ENCODE data around the gene RPL10.

Gene RPL10

DNA sequence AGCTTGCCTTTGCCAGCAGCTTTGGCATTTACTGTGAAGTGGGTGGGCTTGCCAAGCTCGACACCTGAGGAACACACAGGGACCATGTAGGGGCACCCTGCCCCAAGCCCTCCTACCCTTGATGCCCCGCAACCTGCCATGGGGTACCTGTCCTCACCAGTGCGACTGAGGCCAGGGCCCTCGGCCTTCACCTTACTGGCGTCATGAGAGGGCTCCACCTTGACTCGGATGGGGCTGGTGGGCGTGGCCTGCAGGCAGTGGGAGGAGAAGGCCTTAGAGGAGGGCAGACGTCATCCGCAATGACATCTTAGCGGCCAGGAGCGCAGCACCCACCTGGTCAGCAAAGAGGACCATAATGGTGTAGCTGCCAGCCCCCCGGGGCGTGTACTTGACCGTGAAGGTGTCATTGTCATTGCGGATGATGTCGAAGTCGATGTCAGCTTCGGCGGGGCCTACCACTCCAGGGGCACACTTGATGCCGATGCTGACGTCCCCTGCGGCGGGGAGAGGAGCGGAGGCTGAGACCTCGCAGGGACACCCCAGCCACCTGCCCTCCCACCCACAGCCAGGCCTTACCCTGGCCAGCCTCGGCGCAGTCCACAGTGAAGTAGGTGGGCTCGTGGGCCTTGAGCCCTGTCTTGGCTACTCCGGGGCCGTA, 36.0 kb upstream of the RPL10 start:
- no peak for DNase-seq

DNA sequence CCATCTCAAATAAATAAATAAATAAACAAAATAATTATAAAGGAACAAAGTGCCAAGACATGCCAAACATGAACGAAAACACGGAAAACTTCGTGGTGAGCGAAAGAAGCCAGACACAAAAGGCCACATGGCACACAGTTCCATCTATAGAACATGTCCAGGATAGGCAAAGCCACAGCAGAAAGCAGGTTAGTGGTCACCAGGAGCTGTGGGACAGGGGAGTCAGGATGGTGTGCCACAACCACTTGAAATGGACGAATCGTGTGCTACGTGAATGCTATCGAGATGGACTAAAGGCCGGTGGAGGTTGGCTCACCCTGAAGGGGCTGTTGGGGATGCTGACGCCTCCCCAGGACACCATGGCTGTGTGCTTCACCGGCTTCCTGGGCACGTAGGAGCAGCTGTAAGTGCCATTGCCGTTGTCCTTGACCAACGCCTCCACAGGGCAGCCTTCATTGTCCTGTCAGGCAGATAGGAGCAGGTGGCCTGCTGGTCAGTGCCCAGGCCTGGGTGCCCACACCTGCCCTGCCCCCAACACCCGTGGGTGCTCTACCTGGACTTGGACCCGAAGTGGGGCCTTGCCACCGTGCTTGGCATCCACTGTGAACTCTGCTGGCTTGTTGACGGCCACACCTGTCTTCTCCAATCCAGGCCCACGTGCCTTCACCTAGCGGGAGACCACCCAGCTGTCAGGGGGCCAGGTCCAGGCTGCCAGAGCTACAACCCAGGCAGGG, 34.3 kb upstream of the RPL10 start:
- DNase-seq: no peak

- no peak for DNase-seq
These were observed 33.1 kb upstream of the RPL10 start for GRCh38 chrX:154365052-154365600.

DNA sequence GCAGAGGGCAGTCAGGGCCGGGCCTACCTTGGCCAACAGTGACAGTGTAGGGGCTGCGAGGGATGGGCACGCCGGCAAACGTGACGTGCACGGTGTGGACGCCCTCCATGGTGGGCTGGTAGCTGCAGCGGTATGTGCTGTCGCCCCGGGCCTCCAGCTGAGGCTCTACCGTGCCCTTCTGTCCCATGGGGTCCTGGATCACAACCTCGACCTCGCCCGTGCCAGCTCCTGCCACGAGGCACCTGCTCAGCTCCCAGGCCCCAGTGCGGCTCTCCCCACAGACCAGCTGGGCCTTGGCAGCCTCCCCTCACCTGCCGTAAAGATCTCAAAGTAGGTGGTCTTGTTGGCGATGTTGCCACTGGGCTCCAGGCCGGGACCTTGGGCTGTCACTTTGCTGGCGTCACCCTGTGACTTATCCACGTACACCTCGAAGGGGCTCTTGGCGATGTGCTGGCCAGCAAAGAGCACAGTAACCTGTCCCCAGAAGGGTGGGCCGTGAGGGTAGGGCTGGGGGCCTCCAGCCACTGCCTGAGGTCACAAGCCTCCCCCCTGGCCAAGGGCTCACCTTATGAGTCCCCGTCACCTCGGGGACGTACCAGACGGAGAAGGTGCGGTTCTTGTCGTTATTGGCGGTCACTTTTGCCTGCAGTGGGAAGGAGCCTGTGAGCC, 32.0 kb upstream of the RPL10 start:
- no peak for DNase-seq

GRCh38 chrX:154366666-154367055, 31.5 kb upstream of the RPL10 start:
- DNase-seq: no peak

- DNase-seq: no peak
These were observed 30.5 kb upstream of the RPL10 start for GRCh38 chrX:154367474-154368308.

DNA sequence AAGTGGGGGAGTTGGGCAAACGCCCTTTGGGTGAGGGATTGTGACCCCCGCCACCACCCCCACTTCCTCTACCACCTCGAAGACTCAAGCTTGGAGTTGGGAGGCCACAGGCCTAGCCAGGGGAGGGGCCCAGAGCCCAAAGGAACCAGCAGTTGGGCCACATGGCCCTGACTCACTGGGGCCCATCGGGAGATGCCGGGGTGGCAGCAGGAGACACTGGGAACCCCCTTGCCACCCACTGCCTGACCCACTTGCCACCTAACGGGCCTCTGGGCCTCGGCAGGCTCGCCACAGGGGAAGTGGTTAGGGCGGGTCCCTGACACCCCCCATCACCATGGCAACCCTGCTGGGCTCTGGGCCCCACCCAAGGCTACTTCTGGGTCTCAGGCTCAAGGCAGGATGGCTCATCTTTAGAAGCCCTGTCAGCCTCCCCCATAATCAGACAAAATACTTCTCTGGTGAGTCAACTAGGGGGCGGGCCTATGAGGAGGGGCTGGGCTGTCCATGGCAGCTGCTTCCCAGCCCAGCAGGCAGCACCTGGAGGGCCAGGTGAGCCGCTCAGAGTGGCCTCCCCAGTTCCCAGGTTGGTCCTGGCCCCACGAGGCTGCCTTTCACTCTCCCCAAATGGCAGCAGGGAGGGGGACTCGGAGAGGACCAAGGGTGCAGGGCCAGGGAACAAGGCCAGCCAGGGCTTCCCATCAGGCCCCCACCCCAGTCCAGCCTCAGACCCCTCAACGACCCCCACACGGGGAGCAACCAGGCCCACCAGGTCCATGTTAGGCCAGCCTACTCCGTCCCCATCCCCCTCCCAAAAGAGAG, 29.3 kb upstream of the RPL10 start:
- DNase-seq: peak; percentile 91

- peak; percentile 96 for DNase-seq
These were observed 28.5 kb upstream of the RPL10 start for GRCh38 chrX:154369449-154370299.

DNA sequence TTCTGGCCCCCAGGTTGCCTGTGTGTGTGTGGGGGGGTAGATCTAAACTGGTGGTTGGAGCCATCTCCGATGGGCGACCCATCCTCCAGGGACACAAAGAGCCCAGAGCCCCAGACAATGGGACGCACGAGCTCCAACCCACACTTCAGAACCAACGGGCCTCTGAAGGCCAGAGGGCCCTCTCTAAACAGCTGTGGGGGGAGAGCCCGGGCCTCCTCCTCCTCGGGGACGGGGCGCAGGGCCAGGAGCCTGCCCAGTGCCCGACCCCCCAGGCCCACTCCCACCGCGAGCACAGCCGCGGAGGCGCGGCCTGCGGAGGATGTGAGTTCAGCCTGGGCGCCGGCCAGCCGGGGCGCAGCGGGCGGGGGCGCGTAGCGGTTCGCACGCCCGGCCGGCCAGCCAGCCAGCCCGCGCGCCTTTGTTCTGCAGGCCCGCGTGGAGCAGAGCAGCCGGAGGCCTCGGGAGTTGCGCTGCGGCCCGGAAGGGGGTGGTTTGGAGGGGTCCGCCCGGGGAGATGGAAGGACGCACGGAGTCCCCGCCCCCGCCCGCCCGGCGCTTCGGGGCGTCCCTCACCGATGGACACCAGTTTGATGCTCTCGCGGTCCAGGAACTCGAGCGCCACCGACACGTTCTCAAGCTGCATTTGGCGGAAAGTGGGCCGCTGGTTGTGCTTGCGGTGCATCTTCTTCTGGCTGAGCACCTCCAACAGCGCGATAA, 27.7 kb upstream of the RPL10 start:
- DNase-seq: no peak

- peak; percentile 95 for DNase-seq
These were observed 27.0 kb upstream of the RPL10 start for GRCh38 chrX:154371017-154371788.

- DNase-seq: no peak
These were observed 26.3 kb upstream of the RPL10 start for GRCh38 chrX:154371789-154372300.

- DNase-seq: peak; percentile 79
These were observed 25.6 kb upstream of the RPL10 start for GRCh38 chrX:154372612-154373022.

DNA sequence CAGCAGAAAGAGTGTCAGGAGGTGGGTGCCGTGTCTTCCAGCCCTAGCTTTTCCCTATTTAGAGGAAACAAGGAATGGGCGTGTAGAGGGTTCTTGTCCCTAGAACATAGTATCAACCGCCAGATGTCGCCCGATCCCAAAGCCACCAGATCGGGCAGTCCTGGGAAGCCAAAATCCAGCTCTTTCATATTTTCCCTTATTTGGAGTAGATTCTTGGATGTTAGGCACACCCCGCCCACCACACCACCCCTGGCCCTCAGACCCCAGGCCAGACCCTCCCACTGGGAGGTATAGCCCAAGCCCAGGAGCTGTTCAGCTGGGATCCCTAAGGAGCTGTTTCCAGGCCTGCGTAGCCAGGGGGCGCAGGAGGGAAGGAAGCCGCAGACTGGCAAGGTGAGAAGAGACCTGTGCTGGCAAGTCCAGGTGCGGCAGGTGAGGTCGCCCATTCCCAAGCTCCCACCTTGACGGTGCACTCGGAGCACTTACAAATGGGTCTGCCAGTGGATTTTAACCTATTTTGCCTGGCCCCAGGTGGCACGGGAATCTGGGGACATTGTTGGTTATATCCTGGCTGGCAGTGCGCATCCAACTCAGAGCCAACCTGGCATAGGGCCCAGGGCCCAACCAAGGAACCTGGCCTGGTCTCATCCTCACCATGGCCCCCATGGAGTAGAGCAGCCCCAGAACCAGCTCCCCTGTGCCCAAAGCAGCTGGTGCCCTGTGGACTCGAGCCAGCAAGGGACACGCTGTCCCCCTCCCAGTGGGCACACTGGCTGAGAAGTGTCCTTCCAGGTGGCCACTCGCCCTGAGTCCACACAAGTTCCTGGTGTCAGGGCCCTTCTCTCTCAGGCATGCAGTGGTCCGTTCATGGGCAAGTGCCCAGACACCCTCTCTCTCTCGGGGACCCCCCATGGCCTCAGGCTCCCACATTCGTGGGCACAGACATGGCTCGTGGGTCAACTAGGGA, 24.6 kb upstream of the RPL10 start:
- DNase-seq: peak; percentile 94

GRCh38 chrX:154374313-154375155, 23.6 kb upstream of the RPL10 start, which contains the start of gene FLNA:
TSS of gene FLNA (minus strand) at chrX:154374634. CDS start at chrX:154371245, 3,389 bp downstream.
- DNase-seq: peak; percentile 83

DNA sequence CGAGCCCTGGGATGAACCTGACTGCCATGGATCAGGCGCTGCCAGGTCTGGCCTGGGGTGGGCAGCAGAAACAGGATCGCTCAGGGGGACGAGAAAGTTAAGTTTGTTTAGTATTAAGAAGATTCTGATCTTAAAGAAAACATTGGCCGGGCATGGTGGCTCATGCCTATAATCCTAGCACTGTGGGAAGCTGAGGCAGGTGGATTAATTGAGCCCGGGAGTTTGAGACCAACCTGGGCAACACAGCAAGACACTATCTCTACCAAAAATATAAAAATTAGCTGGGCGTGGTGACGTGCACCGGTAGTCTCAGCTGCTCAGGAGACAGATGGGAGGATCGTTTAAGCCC, 23.0 kb upstream of the RPL10 start:
- no peak for DNase-seq

DNA sequence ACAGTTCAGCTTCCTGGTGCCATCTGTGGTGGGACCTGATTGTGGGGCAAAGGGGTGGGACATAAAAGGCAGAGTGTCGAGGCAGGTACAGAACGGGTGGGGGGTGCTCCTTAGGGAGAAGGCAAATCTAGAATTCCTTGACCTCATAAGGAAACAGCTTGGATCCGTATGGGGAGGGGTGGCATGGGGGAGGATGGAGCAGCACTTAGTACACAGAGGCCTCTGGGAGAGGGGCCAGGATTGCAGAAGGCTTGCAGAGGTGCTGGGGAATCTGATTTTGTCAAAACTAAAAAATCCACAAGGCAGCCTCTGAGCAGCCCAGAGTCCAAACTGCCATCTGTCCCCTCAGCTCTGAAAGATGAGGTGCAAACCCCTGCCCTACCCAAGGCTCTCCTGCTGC, 21.4 kb upstream of the RPL10 start:
- peak; percentile 61 for DNase-seq
